GM18909 (cell line): Measurements from ENCODE around the gene ZFR.
A peak's percentile ranks its signal among the peaks of the same experiment; 100 is the strongest.
"Not testable (repeated sequence)": the region's sequence is repeated elsewhere in the genome, so short reads cannot be mapped to it uniquely, and the experiment has no call there.

ENCODE experiments used
- ATAC-seq: cut with Tn5 transposase; IDR thresholded peaks from one replicate; pipeline ENCODE4 v1.9.1; 2021; ENCODE audit warnings: mild to moderate bottlenecking; ENCODE audit not compliant: unreplicated experiment, poor library complexity

ZFR gene

DNA sequence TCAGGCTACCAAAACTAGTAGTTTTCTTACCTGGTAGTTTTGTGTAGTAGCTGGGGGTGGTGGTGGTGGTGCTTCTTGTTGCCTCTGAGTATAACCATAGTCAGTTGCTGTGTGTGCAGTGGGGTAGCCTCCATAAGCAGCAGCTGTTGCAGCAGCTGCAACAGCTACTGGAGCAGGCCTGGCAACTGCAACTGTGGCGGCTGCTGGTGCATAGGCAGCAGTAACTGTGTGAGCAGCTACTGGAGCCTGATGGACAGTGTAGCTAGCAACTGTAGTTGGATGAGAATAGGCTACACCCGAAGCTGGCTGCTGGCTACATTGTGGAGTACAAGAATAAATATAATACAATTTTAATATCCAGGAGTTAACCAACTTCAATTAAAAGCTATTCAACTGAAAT lies 24.7 kb downstream of the ZFR start:
- ATAC-seq: no peak

DNA sequence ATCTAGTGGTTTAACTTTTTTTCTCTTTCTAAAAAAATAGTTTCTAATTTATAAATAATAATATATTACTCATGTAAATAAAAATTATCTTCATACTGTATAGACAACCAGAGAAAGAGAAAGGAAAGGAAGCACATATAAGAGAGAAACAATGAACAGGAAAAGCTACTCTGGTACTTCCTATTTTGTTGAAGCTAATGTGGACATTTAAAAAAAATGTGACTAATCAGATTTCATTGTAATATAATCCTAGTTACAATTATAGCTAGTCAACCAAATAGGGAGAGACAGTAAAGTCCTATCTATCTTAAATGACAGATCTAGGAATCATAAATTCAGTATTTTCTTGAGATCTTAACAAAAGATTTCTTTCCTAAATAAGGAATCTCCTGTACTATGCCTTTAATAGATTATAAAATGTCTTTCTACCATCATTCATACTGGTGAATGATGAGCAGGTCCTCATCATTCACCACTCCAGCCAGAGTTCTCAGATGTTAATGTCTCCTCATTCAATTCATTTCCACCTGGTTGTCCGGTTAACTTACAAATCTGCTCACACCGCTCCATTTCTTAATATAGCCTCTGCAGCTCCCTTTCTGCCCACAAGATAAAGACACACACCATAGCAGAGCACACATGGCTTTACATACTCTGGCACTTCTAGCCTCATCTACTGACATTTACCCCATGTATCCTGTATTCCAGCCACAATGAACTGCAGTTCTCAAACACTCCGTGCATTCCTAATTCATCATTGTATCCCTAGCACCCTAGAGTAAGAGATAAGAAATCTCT lies 30.9 kb downstream of the ZFR start:
- ATAC-seq: no peak

DNA sequence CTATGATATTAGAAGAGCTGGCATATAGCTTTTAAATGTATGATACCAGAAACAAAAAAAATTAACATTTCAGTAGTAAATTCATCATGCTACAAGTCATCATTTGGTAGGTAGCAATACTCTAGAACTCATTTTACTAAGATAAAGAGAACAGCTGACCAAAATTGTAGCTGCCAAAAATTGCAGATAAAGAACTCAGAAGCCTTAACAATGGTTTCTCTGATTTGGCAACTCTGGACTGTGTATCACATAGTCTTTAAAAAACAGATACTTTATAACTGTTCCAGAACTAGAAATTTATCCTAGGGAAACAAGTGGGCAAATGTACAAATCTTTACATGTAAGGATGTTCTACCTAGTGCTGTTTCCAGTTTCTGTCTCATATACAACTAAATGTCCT lies 33.9 kb downstream of the ZFR start:
- ATAC-seq: no peak

DNA sequence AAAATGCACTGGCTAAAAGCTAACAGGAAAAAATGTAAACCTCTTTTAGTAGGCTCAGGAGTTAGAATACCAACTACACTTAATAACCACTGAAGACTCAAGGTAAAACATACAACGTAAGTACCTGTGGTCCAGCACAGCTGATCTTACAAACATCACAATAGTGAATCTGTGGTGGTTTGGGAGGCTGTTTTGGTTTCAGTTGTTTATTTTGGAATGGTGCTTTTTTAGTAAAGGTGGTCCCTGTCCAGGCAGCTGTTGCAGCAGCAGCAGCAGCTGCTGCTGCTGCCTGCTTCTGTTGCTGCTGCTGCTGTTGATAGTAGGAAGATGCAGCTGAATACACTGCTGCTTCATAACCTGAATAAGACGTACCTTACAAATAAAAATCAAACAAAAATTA lies 37.9 kb downstream of the ZFR start:
- peak; percentile 68 for ATAC-seq

- no peak for ATAC-seq
Measured at GRCh38 chr5:32405507-32405906, 39.0 kb downstream of the ZFR start.

DNA sequence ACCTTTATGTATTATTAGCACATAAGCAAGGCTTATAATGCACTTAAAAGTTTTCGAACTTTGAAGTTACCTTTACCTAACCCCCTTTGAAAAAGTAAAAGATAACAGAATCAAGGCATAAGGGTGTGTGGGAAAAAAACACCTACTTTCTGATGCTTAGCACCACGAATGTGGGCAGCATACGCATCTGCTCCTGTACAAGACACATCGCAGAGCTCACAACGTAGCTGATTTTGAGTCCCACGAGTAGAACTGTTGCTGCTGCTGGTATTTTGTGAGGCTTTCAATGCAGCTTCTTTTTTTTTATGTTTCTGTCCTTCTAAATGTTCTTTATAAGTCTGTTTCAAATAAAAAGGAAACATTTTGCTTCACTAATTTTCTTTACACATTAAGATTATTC lies 40.8 kb downstream of the ZFR start:
- ATAC-seq: no peak

DNA sequence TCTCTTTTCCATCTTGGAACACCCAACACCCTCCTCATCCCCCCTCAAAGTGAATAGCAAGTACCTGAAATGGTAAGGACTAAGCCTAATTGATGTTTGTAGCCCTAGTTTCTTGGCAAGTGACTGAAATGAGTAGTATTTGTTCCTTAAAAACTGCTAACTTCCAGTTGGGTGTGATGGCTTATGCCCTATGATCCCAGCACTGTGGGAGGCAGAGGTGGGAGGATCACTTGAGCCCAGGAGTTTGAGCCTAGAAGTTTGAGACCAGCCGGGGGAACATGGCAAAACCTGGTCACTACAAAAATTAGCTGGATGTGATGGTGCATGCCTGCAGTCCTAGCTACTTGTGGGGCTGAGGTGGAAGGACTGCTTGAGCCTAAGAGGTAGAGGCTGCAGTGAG lies 44.1 kb downstream of the ZFR start:
- no peak for ATAC-seq

- ATAC-seq: not testable (repeated sequence)
Measured at GRCh38 chr5:32398754-32399153, 45.8 kb downstream of the ZFR start.

- ATAC-seq: no peak
Measured at GRCh38 chr5:32394981-32395380, 49.6 kb downstream of the ZFR start.

- ATAC-seq: no peak
Measured at GRCh38 chr5:32392039-32392438, 52.5 kb downstream of the ZFR start.

DNA sequence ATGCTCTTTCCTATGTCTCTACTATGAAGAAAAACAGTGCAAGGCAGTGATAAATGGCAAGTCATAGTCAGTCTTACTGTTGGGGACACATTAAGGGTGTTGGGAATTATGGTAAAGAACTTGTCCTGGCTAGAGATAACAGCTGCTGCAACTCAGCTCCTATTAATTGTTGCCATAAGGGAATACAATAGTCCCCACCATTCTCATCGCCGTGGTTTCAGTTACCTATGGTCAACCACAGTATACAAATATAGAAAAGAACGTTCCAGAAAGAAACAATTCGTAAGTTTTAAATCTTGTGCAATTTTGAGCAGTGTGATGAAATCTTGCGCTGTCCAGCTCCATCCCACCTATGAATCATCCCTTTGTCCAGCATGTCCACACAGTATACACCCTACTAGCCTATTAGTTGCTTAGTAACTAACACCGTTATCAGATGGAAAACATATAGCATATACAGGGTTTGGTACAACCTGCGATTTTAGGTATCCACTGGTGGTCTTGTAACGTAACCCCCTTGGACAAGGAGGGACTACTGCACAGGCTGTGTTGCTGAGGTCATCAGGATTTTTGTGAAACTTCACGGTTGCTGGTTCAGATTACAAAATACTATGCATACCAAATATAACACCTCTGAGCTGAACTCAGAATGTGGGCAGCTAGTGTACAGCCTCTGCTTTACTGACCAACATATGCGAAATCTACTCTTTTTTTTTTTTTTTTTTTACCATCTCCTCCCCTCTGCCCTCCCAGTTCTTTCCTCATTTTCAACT lies 53.5 kb downstream of the ZFR start:
- ATAC-seq: no peak

- ATAC-seq: no peak
Measured at GRCh38 chr5:32388432-32389129, 56.0 kb downstream of the ZFR start.

- ATAC-seq: no peak
Measured at GRCh38 chr5:32387841-32388240, 56.7 kb downstream of the ZFR start.

GRCh38 chr5:32387211-32387610 lies 57.3 kb downstream of the ZFR start:
- no peak for ATAC-seq

DNA sequence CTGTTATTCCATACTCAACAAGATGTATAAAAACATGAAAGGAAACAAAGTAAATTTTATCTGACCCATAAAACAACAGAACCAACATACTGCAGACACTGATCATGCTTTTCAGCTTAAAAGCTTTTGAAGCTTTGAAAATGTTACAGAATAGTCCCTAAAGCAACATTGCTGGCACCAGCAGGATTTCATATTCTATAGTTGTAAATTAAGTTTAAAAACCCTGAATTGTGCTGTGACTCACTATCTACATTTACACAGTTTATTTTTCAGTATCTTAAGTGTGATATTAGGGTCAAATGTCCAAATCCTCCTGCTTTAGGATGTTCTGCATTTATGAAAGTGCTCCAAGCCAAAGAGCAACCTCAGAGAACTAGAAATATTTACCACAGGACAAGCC lies 59.9 kb downstream of the ZFR start:
- ATAC-seq: no peak

DNA sequence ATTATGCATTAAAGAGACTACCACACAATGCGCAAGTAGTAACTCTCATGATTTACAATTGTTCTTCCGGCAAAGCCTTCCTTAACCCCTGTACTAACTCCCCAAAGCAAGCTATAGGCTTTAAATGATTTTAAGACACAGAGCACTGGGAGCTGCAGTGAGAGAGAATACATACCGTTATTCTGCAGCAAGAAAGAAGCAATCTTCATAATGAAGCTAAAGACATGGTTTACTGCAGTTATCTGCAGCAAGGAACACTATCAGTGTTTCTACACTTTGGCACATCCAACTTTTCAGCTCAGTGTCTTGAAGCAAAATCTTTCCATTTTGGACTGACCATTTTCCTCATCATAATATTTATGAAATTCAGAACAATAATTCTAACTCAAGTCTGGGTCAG lies 61.0 kb downstream of the ZFR start:
- no peak for ATAC-seq

DNA sequence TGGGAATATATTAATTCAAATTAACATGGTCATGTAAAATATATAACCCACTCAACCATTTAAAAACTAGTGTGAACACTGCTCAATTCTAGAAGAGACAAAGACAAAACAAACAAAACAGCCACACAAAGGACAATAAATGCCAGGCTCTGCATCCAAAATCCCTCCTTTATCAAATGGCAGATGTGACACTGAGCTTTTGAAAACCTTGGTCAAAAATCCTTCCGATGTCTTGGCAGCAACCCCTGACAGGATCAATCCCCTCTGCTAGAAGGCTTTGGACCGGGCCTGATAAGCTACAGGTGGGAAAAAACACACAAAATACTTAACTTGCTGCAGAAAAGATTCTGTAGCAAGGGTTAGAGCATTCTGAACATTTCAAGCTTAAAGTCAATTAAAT lies 61.5 kb downstream of the ZFR start:
- ATAC-seq: no peak

- no peak for ATAC-seq
Measured at GRCh38 chr5:32379421-32379820, 65.1 kb downstream of the ZFR start.

DNA sequence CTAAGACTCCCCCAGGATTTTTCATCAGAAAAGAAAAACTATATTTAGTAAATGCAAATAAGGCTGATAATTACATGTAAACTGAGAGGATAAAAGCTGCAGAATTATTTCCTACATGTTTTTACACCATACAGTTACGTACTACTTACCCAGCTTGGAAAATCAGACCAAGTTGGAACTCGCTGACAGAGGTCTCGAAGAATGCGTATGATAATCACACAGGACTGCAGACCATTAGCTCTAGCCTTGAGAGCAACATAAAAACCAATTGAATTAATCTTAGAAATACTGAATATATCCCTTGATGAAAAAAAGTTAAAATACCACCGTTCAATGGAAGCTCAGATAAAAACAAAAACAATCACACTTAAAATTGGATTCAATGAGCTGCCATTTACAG lies 65.6 kb downstream of the ZFR start:
- ATAC-seq: no peak

GRCh38 chr5:32369542-32370155 lies 74.9 kb downstream of the ZFR start:
- ATAC-seq: no peak

GRCh38 chr5:32369032-32369431 lies 75.5 kb downstream of the ZFR start:
- no peak for ATAC-seq
